ENCODE measurements around the gene GPAM.
A peak's percentile ranks its signal among the peaks of the same experiment; 100 is the strongest.

Gene GPAM

GRCh38 chr10:112141292-112141691, 42.3 kb downstream of the GPAM start:
- DNase-seq (ENCODE audit: insufficient read length, low spot score) (no peak), FAIRE-seq (no peak)
- TF ChIP-seq PAX5 (IDR thresholded peaks at IDR 0.05; ENCODE audit: insufficient read depth, low read length, severe bottlenecking): no peak
- no peak for TF ChIP-seq POU2F2 (IDR thresholded peaks at IDR 0.05; ENCODE audit: low read depth, low read length)
- TF ChIP-seq POLR2A (IDR thresholded peaks at IDR 0.05; ENCODE audit: low read depth, low read length): no peak
- TF ChIP-seq TAF1 (IDR thresholded peaks at IDR 0.05; ENCODE audit: low read depth, low read length): no peak
- TF ChIP-seq POLR2AphosphoS5 (IDR thresholded peaks at IDR 0.05; ENCODE audit: low read depth, low read length): no peak
- TF ChIP-seq SPI1 (IDR thresholded peaks at IDR 0.05; ENCODE audit: low read depth, low read length): no peak

- DNase-seq (ENCODE audit: insufficient read length, low spot score): peak; percentile 65
- TF ChIP-seq POLR2AphosphoS5 (IDR thresholded peaks at IDR 0.05; ENCODE audit: low read depth, low read length): no peak
- TF ChIP-seq PAX5 (IDR thresholded peaks at IDR 0.05; ENCODE audit: insufficient read depth, low read length, severe bottlenecking): no peak
- no peak for TF ChIP-seq SPI1 (IDR thresholded peaks at IDR 0.05; ENCODE audit: low read depth, low read length)
- no peak for TF ChIP-seq POLR2A (IDR thresholded peaks at IDR 0.05; ENCODE audit: low read depth, low read length)
- TF ChIP-seq POU2F2 (IDR thresholded peaks at IDR 0.05; ENCODE audit: low read depth, low read length): no peak
- TF ChIP-seq TAF1 (IDR thresholded peaks at IDR 0.05; ENCODE audit: low read depth, low read length): no peak
- peak; percentile 96 for FAIRE-seq
Measured at GRCh38 chr10:112140110-112140970, 43.2 kb downstream of the GPAM start.

- TF ChIP-seq POLR2A (IDR thresholded peaks at IDR 0.05; ENCODE audit: low read depth, low read length): no peak
- TF ChIP-seq SPI1 (IDR thresholded peaks at IDR 0.05; ENCODE audit: low read depth, low read length): no peak
- TF ChIP-seq TAF1 (IDR thresholded peaks at IDR 0.05; ENCODE audit: low read depth, low read length): no peak
- no peak for TF ChIP-seq POU2F2 (IDR thresholded peaks at IDR 0.05; ENCODE audit: low read depth, low read length)
- TF ChIP-seq PAX5 (IDR thresholded peaks at IDR 0.05; ENCODE audit: insufficient read depth, low read length, severe bottlenecking): no peak
- no peak for TF ChIP-seq POLR2AphosphoS5 (IDR thresholded peaks at IDR 0.05; ENCODE audit: low read depth, low read length)
- no peak for DNase-seq (ENCODE audit: insufficient read length, low spot score)
- no peak for FAIRE-seq
Measured at GRCh38 chr10:112139176-112139575, 44.4 kb downstream of the GPAM start.

GRCh38 chr10:112137154-112137987, 46.2 kb downstream of the GPAM start:
- peak; percentile 38 for FAIRE-seq
- TF ChIP-seq SPI1 (IDR thresholded peaks at IDR 0.05; ENCODE audit: low read depth, low read length) (no peak), POLR2A (IDR thresholded peaks at IDR 0.05; ENCODE audit: low read depth, low read length) (no peak), POU2F2 (IDR thresholded peaks at IDR 0.05; ENCODE audit: low read depth, low read length) (no peak)
- DNase-seq (ENCODE audit: insufficient read length, low spot score): peak; percentile 58

GRCh38 chr10:112136486-112137153, 46.9 kb downstream of the GPAM start:
- FAIRE-seq (no peak), DNase-seq (ENCODE audit: insufficient read length, low spot score) (no peak)
- TF ChIP-seq PAX5 (IDR thresholded peaks at IDR 0.05; ENCODE audit: insufficient read depth, low read length, severe bottlenecking) (no peak), TAF1 (IDR thresholded peaks at IDR 0.05; ENCODE audit: low read depth, low read length) (no peak), SPI1 (IDR thresholded peaks at IDR 0.05; ENCODE audit: low read depth, low read length) (no peak), POU2F2 (IDR thresholded peaks at IDR 0.05; ENCODE audit: low read depth, low read length) (no peak), POLR2AphosphoS5 (IDR thresholded peaks at IDR 0.05; ENCODE audit: low read depth, low read length) (no peak), POLR2A (IDR thresholded peaks at IDR 0.05; ENCODE audit: low read depth, low read length) (no peak)

GRCh38 chr10:112135604-112136003, 48.0 kb downstream of the GPAM start:
- FAIRE-seq (no peak), DNase-seq (ENCODE audit: insufficient read length, low spot score) (no peak)
- TF ChIP-seq SPI1 (IDR thresholded peaks at IDR 0.05; ENCODE audit: low read depth, low read length) (no peak), POLR2A (IDR thresholded peaks at IDR 0.05; ENCODE audit: low read depth, low read length) (no peak), PAX5 (IDR thresholded peaks at IDR 0.05; ENCODE audit: insufficient read depth, low read length, severe bottlenecking) (no peak), POU2F2 (IDR thresholded peaks at IDR 0.05; ENCODE audit: low read depth, low read length) (no peak), POLR2AphosphoS5 (IDR thresholded peaks at IDR 0.05; ENCODE audit: low read depth, low read length) (no peak), TAF1 (IDR thresholded peaks at IDR 0.05; ENCODE audit: low read depth, low read length) (no peak)

- TF ChIP-seq PAX5 (IDR thresholded peaks at IDR 0.05; ENCODE audit: insufficient read depth, low read length, severe bottlenecking) (no peak), SPI1 (IDR thresholded peaks at IDR 0.05; ENCODE audit: low read depth, low read length) (no peak), POLR2AphosphoS5 (IDR thresholded peaks at IDR 0.05; ENCODE audit: low read depth, low read length) (no peak), POU2F2 (IDR thresholded peaks at IDR 0.05; ENCODE audit: low read depth, low read length) (no peak), TAF1 (IDR thresholded peaks at IDR 0.05; ENCODE audit: low read depth, low read length) (no peak), POLR2A (IDR thresholded peaks at IDR 0.05; ENCODE audit: low read depth, low read length) (no peak)
- FAIRE-seq (no peak), DNase-seq (ENCODE audit: insufficient read length, low spot score) (no peak)
Measured at GRCh38 chr10:112132435-112132834, 51.1 kb downstream of the GPAM start.

GRCh38 chr10:112131996-112132395, 51.6 kb downstream of the GPAM start:
- no peak for FAIRE-seq
- no peak for DNase-seq (ENCODE audit: insufficient read length, low spot score)

More at GRCh38 chr10:112131996-112132395, 51.6 kb downstream of the GPAM start:
- no peak for TF ChIP-seq POU2F2 (IDR thresholded peaks at IDR 0.05; ENCODE audit: low read depth, low read length)
- TF ChIP-seq PAX5 (IDR thresholded peaks at IDR 0.05; ENCODE audit: insufficient read depth, low read length, severe bottlenecking): no peak
- TF ChIP-seq TAF1 (IDR thresholded peaks at IDR 0.05; ENCODE audit: low read depth, low read length): no peak
- no peak for TF ChIP-seq SPI1 (IDR thresholded peaks at IDR 0.05; ENCODE audit: low read depth, low read length)
- no peak for TF ChIP-seq POLR2A (IDR thresholded peaks at IDR 0.05; ENCODE audit: low read depth, low read length)
- no peak for TF ChIP-seq POLR2AphosphoS5 (IDR thresholded peaks at IDR 0.05; ENCODE audit: low read depth, low read length)
